ENCODE results near the gene WNT3.

Gene WNT3

DNA sequence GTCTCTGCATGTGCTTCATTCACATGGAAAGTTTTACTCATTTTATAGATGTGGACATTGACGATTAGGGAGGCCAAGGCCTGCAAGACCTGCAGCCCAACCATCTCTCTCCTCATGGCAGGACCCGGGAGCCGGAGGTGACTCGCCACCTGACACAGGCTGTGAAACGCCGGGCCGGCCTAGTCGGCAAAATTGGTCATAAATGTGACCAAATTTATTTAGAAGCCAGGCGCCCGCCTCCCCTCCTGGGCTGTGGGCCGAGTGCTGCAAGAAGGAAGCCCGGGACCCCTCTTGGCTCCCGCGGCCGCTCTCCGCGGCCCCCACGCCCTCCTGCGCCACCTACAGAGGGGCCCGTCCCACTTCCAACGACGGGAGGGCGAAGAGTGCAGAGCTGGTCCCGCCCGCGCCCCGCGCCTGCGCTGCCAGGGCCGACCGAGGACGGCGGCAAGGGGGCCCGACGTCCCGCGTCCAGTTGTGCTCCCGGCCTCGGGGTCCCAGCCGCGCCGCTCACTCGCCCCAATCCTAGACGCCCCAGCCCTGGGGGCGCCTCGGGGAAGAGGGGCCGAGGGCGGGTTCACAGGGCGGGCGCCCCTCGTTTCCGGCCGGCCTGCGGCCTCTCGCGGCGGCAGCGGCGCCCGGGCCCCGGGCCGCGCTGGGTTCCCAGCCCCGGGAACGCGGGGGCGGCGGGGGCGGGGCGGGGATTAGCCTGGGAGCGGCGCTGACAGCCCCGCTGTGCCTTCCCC lies 47.5 kb downstream of the WNT3 start (continued):
- TF ChIP-seq HIC1 (tag by site-specific recombination; IDR thresholded peaks at IDR 0.05) = 0 out of 2 replicates have a peak, but pooled peaks have one; percentile 12
- TF ChIP-seq ZNF660 (tag by site-specific recombination; IDR thresholded peaks at IDR 0.05) = 0 out of 2 replicates have a peak, but pooled peaks have one; percentile 29
- peak; percentile 44; the same call in 1 of the 2 replicates for TF ChIP-seq ZFP69B (tag by site-specific recombination; IDR thresholded peaks at IDR 0.05)
- TF ChIP-seq ZNF629 (tag by site-specific recombination; IDR thresholded peaks at IDR 0.05) = 0 out of 2 replicates have a peak, but pooled peaks have one; percentile 20
- TF ChIP-seq ZNF48 (tag by site-specific recombination; IDR thresholded peaks at IDR 0.05) = no peak
- TF ChIP-seq ZSCAN23 (tag by site-specific recombination; IDR thresholded peaks at IDR 0.05) = no peak
- TF ChIP-seq, protein P1, sequence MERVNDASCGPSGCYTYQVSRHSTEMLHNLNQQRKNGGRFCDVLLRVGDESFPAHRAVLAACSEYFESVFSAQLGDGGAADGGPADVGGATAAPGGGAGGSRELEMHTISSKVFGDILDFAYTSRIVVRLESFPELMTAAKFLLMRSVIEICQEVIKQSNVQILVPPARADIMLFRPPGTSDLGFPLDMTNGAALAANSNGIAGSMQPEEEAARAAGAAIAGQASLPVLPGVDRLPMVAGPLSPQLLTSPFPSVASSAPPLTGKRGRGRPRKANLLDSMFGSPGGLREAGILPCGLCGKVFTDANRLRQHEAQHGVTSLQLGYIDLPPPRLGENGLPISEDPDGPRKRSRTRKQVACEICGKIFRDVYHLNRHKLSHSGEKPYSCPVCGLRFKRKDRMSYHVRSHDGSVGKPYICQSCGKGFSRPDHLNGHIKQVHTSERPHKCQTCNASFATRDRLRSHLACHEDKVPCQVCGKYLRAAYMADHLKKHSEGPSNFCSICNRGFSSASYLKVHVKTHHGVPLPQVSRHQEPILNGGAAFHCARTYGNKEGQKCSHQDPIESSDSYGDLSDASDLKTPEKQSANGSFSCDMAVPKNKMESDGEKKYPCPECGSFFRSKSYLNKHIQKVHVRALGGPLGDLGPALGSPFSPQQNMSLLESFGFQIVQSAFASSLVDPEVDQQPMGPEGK (tag by site-specific recombination; IDR thresholded peaks at IDR 0.05) = peak; percentile 90
- 0 out of 2 replicates have a peak, but pooled peaks have one; percentile 19 for TF ChIP-seq ZNF394 (tag by site-specific recombination; IDR thresholded peaks at IDR 0.05; ENCODE audit: borderline replicate concordance)
- TF ChIP-seq ZFP3 (tag by site-specific recombination; IDR thresholded peaks at IDR 0.05; ENCODE audit: low read depth) = no peak
- TF ChIP-seq ZNF449 (tag by site-specific recombination; IDR thresholded peaks at IDR 0.05) = peak; percentile 90
- peak; percentile 70 for TF ChIP-seq KLF10 (tag by site-specific recombination; IDR thresholded peaks at IDR 0.05)
- no peak for TF ChIP-seq ZSCAN30 (tag by site-specific recombination; IDR thresholded peaks at IDR 0.05)
- peak; percentile 74; the same call in 1 of the 2 replicates for TF ChIP-seq ZNF777 (tag by site-specific recombination; IDR thresholded peaks at IDR 0.05; ENCODE audit: borderline replicate concordance)
- 0 out of 2 replicates have a peak, but pooled peaks have one; percentile 11 for TF ChIP-seq PRDM4 (tag by site-specific recombination; IDR thresholded peaks at IDR 0.05)
- TF ChIP-seq ZBTB20 (tag by site-specific recombination; IDR thresholded peaks at IDR 0.05) = peak; percentile 93
- peak; percentile 35 for TF ChIP-seq KLF1 (tag by site-specific recombination; IDR thresholded peaks at IDR 0.05)
- TF ChIP-seq, protein P2, sequence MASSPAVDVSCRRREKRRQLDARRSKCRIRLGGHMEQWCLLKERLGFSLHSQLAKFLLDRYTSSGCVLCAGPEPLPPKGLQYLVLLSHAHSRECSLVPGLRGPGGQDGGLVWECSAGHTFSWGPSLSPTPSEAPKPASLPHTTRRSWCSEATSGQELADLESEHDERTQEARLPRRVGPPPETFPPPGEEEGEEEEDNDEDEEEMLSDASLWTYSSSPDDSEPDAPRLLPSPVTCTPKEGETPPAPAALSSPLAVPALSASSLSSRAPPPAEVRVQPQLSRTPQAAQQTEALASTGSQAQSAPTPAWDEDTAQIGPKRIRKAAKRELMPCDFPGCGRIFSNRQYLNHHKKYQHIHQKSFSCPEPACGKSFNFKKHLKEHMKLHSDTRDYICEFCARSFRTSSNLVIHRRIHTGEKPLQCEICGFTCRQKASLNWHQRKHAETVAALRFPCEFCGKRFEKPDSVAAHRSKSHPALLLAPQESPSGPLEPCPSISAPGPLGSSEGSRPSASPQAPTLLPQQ (tag by site-specific recombination; IDR thresholded peaks at IDR 0.05) = peak; percentile 63
- peak; percentile 50 for TF ChIP-seq GLIS1 (tag by site-specific recombination; IDR thresholded peaks at IDR 0.05)
- peak; percentile 54; the same call in 1 of the 2 replicates for TF ChIP-seq KLF16 (tag by site-specific recombination; IDR thresholded peaks at IDR 0.05)
- TF ChIP-seq, protein P3, sequence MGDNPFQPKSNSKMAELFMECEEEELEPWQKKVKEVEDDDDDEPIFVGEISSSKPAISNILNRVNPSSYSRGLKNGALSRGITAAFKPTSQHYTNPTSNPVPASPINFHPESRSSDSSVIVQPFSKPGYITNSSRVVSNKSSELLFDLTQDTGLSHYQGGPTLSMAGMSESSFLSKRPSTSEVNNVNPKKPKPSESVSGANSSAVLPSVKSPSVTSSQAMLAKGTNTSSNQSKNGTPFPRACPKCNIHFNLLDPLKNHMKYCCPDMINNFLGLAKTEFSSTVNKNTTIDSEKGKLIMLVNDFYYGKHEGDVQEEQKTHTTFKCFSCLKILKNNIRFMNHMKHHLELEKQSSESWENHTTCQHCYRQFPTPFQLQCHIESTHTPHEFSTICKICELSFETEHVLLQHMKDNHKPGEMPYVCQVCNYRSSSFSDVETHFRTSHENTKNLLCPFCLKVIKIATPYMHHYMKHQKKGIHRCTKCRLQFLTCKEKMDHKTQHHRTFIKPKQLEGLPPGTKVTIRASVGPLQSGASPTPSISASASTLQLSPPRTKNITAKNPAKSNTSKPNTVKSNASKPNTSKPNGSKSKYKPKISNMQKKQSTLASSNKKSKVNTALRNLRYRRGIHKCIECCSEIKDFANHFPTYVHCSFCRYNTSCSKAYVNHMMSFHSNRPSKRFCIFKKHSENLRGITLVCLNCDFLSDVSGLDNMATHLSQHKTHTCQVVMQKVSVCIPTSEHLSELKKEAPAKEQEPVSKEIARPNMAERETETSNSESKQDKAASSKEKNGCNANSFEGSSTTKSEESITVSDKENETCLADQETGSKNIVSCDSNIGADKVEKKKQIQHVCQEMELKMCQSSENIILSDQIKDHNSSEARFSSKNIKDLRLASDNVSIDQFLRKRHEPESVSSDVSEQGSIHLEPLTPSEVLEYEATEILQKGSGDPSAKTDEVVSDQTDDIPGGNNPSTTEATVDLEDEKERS (tag by site-specific recombination; IDR thresholded peaks at IDR 0.05) = no peak
- peak; percentile 65 for TF ChIP-seq KLF8 (tag by site-specific recombination; IDR thresholded peaks at IDR 0.05)
- TF ChIP-seq ZNF175 (tag by site-specific recombination; IDR thresholded peaks at IDR 0.05) = no peak
- TF ChIP-seq ZBTB8A (tag by site-specific recombination; IDR thresholded peaks at IDR 0.05) = peak; percentile 84
- peak; percentile 87 for TF ChIP-seq ZFHX2 (tag by site-specific recombination; conservative IDR thresholded peaks at IDR 0.05)
- TF ChIP-seq, protein P4, sequence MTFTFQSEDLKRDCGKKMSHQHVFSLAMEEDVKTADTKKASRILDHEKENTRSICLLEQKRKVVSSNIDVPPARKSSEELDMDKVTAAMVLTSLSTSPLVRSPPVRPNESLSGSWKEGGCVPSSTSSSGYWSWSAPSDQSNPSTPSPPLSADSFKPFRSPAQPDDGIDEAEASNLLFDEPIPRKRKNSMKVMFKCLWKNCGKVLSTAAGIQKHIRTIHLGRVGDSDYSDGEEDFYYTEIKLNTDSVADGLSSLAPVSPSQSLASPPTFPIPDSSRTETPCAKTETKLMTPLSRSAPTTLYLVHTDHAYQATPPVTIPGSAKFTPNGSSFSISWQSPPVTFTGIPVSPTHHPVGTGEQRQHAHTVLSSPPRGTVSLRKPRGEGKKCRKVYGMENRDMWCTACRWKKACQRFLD (tag by site-specific recombination; IDR thresholded peaks at IDR 0.05) = 0 out of 2 replicates have a peak, but pooled peaks have one; percentile 56
